ENCODE measurements around the gene PTGIS. TPM values are rescaled to one million over a fixed set of nuclear protein-coding genes. Genes with fewer than 3 reads are reported as not detected.

The PTGIS gene
- total RNA-seq, 1 experiment from 2014 or later: 20.0 TPM

GRCh38 chr20:49470922-49471321 lies 97.0 kb downstream of the PTGIS start:
- no peak overlapping the region for H2BK15ac ChIP-seq (ENCODE audit: low read depth, low read length)
- H3K56ac ChIP-seq (ENCODE audit: insufficient read length, low read depth, low read length): no peak overlapping the region
- peaks cover 19% of the 10 kb centered on the region for H3K27me3 Mint-ChIP-seq (ENCODE audit: low read depth)
- no peak for DNase-seq
- no peak overlapping the region for H3K27ac ChIP-seq (ENCODE audit: insufficient read length, low read depth, low read length)
- H3K4me1 ChIP-seq (ENCODE audit: insufficient read depth, low read length): no peaks in the 10 kb centered on the region
- no peak overlapping the region for H3K4ac ChIP-seq (ENCODE audit: low read depth, low read length)
- TF ChIP-seq, protein P1, sequence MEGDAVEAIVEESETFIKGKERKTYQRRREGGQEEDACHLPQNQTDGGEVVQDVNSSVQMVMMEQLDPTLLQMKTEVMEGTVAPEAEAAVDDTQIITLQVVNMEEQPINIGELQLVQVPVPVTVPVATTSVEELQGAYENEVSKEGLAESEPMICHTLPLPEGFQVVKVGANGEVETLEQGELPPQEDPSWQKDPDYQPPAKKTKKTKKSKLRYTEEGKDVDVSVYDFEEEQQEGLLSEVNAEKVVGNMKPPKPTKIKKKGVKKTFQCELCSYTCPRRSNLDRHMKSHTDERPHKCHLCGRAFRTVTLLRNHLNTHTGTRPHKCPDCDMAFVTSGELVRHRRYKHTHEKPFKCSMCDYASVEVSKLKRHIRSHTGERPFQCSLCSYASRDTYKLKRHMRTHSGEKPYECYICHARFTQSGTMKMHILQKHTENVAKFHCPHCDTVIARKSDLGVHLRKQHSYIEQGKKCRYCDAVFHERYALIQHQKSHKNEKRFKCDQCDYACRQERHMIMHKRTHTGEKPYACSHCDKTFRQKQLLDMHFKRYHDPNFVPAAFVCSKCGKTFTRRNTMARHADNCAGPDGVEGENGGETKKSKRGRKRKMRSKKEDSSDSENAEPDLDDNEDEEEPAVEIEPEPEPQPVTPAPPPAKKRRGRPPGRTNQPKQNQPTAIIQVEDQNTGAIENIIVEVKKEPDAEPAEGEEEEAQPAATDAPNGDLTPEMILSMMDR (conservative IDR thresholded peaks at IDR 0.05): no peak
- no peak overlapping the region for H3K4me3 Mint-ChIP-seq
- H2BK5ac ChIP-seq (ENCODE audit: insufficient read length, low read length): no peak overlapping the region
- H2AFZ ChIP-seq (ENCODE audit: low read length): no peak overlapping the region
- no peaks in the 10 kb centered on the region for H3K79me2 ChIP-seq (ENCODE audit: insufficient read depth, low read length)
- H2BK120ac ChIP-seq (ENCODE audit: low read depth, low read length, poor library complexity, severe bottlenecking): no peak overlapping the region
- H3T11ph ChIP-seq (ENCODE audit: low read length): no peak overlapping the region
- no peaks in the 10 kb centered on the region for H3K23me2 ChIP-seq (ENCODE audit: insufficient read length, low read depth, low read length, poor library complexity, severe bottlenecking)
- H3K36me3 Mint-ChIP-seq (ENCODE audit: insufficient read depth in 1 of 3, low read depth in 3 of 3): no peaks in the 10 kb centered on the region
- no peaks in the 10 kb centered on the region for H3K27me3 ChIP-seq (ENCODE audit: insufficient read depth, low read length)
- H3K9ac ChIP-seq (ENCODE audit: extremely low read depth, insufficient read length, low read length): no peak overlapping the region
- no peak overlapping the region for H3K18ac ChIP-seq (ENCODE audit: insufficient read length, low read depth, low read length)
- no peak overlapping the region for H2BK12ac ChIP-seq (ENCODE audit: insufficient read length, low read depth, low read length)
- H3K4me2 ChIP-seq (ENCODE audit: insufficient read depth, insufficient read length, low read length): no peak overlapping the region
- peaks cover 0 to 16% of the 10 kb centered on the region in 2 experiments; a peak in 3 of 4 replicates for H3K4me1 Mint-ChIP-seq
- no peaks in the 10 kb centered on the region for H3K9me3 Mint-ChIP-seq
- no CpG with 5 or more reads among the region's 6 CpGs for WGBS (ENCODE audit: extremely low coverage, insufficient read length, low lambda C conversion rate)
- no peak overlapping the region for H2BK20ac ChIP-seq (ENCODE audit: low read depth, low read length, poor library complexity, severe bottlenecking)
- no peak overlapping the region for H3K23ac ChIP-seq (ENCODE audit: insufficient read length, low read depth, low read length)
- no peaks in the 10 kb centered on the region for H3K9me3 ChIP-seq (ENCODE audit: control insufficient read depth, low read depth, low read length)
- no peak overlapping the region for H3K27ac Mint-ChIP-seq
- no peak overlapping the region for H4K8ac ChIP-seq (replicated peaks; ENCODE audit: insufficient read length, low read depth, low read length)
- no peak overlapping the region for H3K14ac ChIP-seq (ENCODE audit: insufficient read depth, low read length)
- no peak overlapping the region for H2AK5ac ChIP-seq (ENCODE audit: insufficient read length, low read length)
- no peak overlapping the region for H4K5ac ChIP-seq (ENCODE audit: insufficient read length, low read depth, low read length)
- no peaks in the 10 kb centered on the region for H4K20me1 ChIP-seq (ENCODE audit: control insufficient read depth, insufficient read depth, insufficient read length)
- no peak overlapping the region for H4K91ac ChIP-seq (ENCODE audit: insufficient read length, low read depth, low read length)
- H3K79me1 ChIP-seq (ENCODE audit: insufficient read depth, low read depth, low read length, poor library complexity, severe bottlenecking): no peaks in the 10 kb centered on the region

Data from H9 (cell line).